Trophoblast cell (in vitro differentiated cells and primary cell): ENCODE measurements around the gene YWHAH.
A peak's percentile ranks its signal among the peaks of the same experiment; 100 is the strongest.

Source experiments
- DNase-seq, 2 donors: peaks; one replicate each; pipeline ENCODE4 v3.0.0-alpha.2; 2016
- H2AFZ ChIP-seq: 2 replicates; pipeline ENCODE4 v1.6.1; 2013; ENCODE audit warnings: low read length, moderate library complexity, mild to moderate bottlenecking; ENCODE audit not compliant: insufficient read depth, poor library complexity
- H2AK5ac ChIP-seq: 2 replicates; pipeline ENCODE4 v1.6.1; 2013; ENCODE audit warnings: mild to moderate bottlenecking, low read length
- H2BK120ac ChIP-seq: 2 replicates; pipeline ENCODE4 v1.6.1; 2013; ENCODE audit warnings: low read length, mild to moderate bottlenecking, moderate library complexity; ENCODE audit not compliant: insufficient read depth, poor library complexity
- H2BK12ac ChIP-seq: 2 replicates; pipeline ENCODE4 v1.6.1; 2013; ENCODE audit warnings: mild to moderate bottlenecking, low read length, moderate library complexity
- H2BK5ac ChIP-seq: 2 replicates; pipeline ENCODE4 v1.6.1; 2013; ENCODE audit warnings: low read length, low read depth, moderate library complexity, mild to moderate bottlenecking; ENCODE audit not compliant: poor library complexity
- H3K14ac ChIP-seq: 2 replicates; pipeline ENCODE4 v1.6.1; 2013; ENCODE audit warnings: mild to moderate bottlenecking, low read length
- H3K18ac ChIP-seq: 2 replicates; pipeline ENCODE4 v1.6.1; 2013; ENCODE audit warnings: mild to moderate bottlenecking, low read length
- H3K23ac ChIP-seq: 2 replicates; pipeline ENCODE4 v1.6.1; 2013; ENCODE audit warnings: low read length
- H3K27ac ChIP-seq: 2 replicates; pipeline ENCODE4 v1.5.1; 2013; ENCODE audit warnings: low read depth, mild to moderate bottlenecking, inconsistent platforms, low read length, moderate library complexity
- H3K27me3 ChIP-seq: 2 replicates; pipeline ENCODE4 v1.6.1; 2013; ENCODE audit warnings: inconsistent platforms, mild to moderate bottlenecking, low read length, moderate library complexity; ENCODE audit not compliant: insufficient read depth
- H3K36me3 ChIP-seq, 2 experiments: 1 replicate in 1 of 2; 2 replicates in 1 of 2; pipeline ENCODE4 v1.6.1; 2013; ENCODE audit warnings: low read length in 2 of 2, mild to moderate bottlenecking in 2 of 2, moderate library complexity in 1 of 2; ENCODE audit not compliant: insufficient read depth in 2 of 2, control insufficient read depth in 1 of 2
- H3K4ac ChIP-seq: 2 replicates; pipeline ENCODE4 v1.6.1; 2013; ENCODE audit warnings: low read depth, mild to moderate bottlenecking, low read length, moderate library complexity
- H3K4me1 ChIP-seq, 2 experiments: 1 replicate in 1 of 2; 2 replicates in 1 of 2; pipeline ENCODE4 v1.6.1; 2013; ENCODE audit warnings: low read length in 2 of 2, mild to moderate bottlenecking in 2 of 2, moderate library complexity in 1 of 2; ENCODE audit not compliant: insufficient read depth in 2 of 2, control insufficient read depth in 1 of 2
- H3K4me2 ChIP-seq: 2 replicates; pipeline ENCODE4 v1.6.1; 2013; ENCODE audit warnings: inconsistent platforms, mild to moderate bottlenecking, low read length, moderate library complexity
- H3K4me3 ChIP-seq: 2 replicates; pipeline ENCODE4 v1.5.1; 2013; ENCODE audit warnings: mild to moderate bottlenecking, low read depth, low read length, inconsistent platforms
- H3K79me1 ChIP-seq: one replicate; pipeline ENCODE4 v1.6.1; 2013; ENCODE audit warnings: low read length
- H3K79me2 ChIP-seq: 2 replicates; pipeline ENCODE4 v1.6.1; 2013; ENCODE audit warnings: low read length, mild to moderate bottlenecking; ENCODE audit not compliant: control insufficient read depth, insufficient read depth, poor library complexity
- H3K9ac ChIP-seq: 2 replicates; pipeline ENCODE4 v1.6.1; 2013; ENCODE audit warnings: mild to moderate bottlenecking, low read length
- H3K9me3 ChIP-seq: 2 replicates; pipeline ENCODE4 v1.6.1; 2013; ENCODE audit warnings: low read depth, mild to moderate bottlenecking, control low read depth, inconsistent platforms, low read length; ENCODE audit not compliant: insufficient read depth
- H4K12ac ChIP-seq: 2 replicates; pipeline ENCODE4 v1.6.1; 2013; ENCODE audit warnings: low read depth, mild to moderate bottlenecking, low read length, moderate library complexity
- H4K8ac ChIP-seq: 2 replicates; pipeline ENCODE4 v1.6.1; 2013; ENCODE audit warnings: low read depth, mild to moderate bottlenecking, low read length, moderate library complexity
- H4K91ac ChIP-seq: one replicate; pipeline ENCODE4 v1.6.1; 2013; ENCODE audit warnings: low read depth, mild to moderate bottlenecking, low read length, moderate library complexity
- WGBS: extraction: QIAGEN DNeasy Blood & Tissue Kit; methylation state at CpG from one replicate; pipeline ENCODE4 v1.1.7; 2013; ENCODE audit warnings: missing lambda C conversion rate; ENCODE audit not compliant: insufficient read length, insufficient coverage; ENCODE audit errors: extremely low coverage; 5-methylcytosine and 5-hydroxymethylcytosine counted together

YWHAH gene

GRCh38 chr22:31933816-31934482, 10.4 kb upstream of the YWHAH start:
- no peak overlapping the region for H4K8ac ChIP-seq
- H3K23ac ChIP-seq: no peak overlapping the region
- WGBS: no CpG with 5 or more reads among the region's 17 CpGs

GRCh38 chr22:31935961-31936635, 8.2 kb upstream of the YWHAH start:
- H2AK5ac ChIP-seq: no peak overlapping the region
- H2AFZ ChIP-seq: no peak overlapping the region
- H3K9me3 ChIP-seq: no peaks in the 10 kb centered on the region
- H3K18ac ChIP-seq: no peak overlapping the region
- H3K36me3 ChIP-seq: no peaks in the 10 kb centered on the region
- no peaks in the 10 kb centered on the region for H3K79me2 ChIP-seq
- H2BK5ac ChIP-seq: no peak overlapping the region
- no peak overlapping the region for H2BK12ac ChIP-seq
- H3K14ac ChIP-seq: no peak overlapping the region
- WGBS: no CpG with 5 or more reads among the region's 4 CpGs
- H3K4me2 ChIP-seq: no peak overlapping the region
- H4K91ac ChIP-seq: no peak overlapping the region
- no peaks in the 10 kb centered on the region for H3K27me3 ChIP-seq
- H3K4me3 ChIP-seq: no peak overlapping the region
- no peak overlapping the region for H2BK120ac ChIP-seq
- no peak overlapping the region for H3K4ac ChIP-seq
- H3K79me1 ChIP-seq: no peaks in the 10 kb centered on the region
- H3K4me1 ChIP-seq: peaks cover 8 to 9% of the 10 kb centered on the region in 2 experiments
- no peak overlapping the region for H3K23ac ChIP-seq
- no peak overlapping the region for H3K9ac ChIP-seq
- H4K12ac ChIP-seq: no peak overlapping the region
- no peak overlapping the region for H3K27ac ChIP-seq
- H4K8ac ChIP-seq: no peak overlapping the region
- peak; percentile 80 to 86 for DNase-seq

More at GRCh38 chr22:31933816-31934482, 10.4 kb upstream of the YWHAH start:
- Histone ChIP-seq H3K4ac (no peak overlapping the region), H3K18ac (no peak overlapping the region), H3K9ac (no peak overlapping the region), H2AK5ac (no peak overlapping the region), H3K14ac (no peak overlapping the region), H2BK12ac (no peak overlapping the region), H4K91ac (no peak overlapping the region), H3K9me3 (no peaks in the 10 kb centered on the region), H2BK5ac (no peak overlapping the region), H2BK120ac (no peak overlapping the region), H3K4me3 (no peak overlapping the region), H3K4me2 (no peak overlapping the region), H3K27me3 (no peaks in the 10 kb centered on the region), H3K79me1 (no peaks in the 10 kb centered on the region), H4K12ac (no peak overlapping the region), H3K4me1 (peaks cover 8 to 9% of the 10 kb centered on the region in 2 experiments), H3K79me2 (no peaks in the 10 kb centered on the region), H3K27ac (no peak overlapping the region), H2AFZ (no peak overlapping the region), H3K36me3 (no peaks in the 10 kb centered on the region)
- DNase-seq: peak in 1 of 2 donors; percentile 19

GRCh38 chr22:31937341-31937740, 7.0 kb upstream of the YWHAH start:
- H3K79me1 ChIP-seq: no peaks in the 10 kb centered on the region
- H3K4me2 ChIP-seq: no peak overlapping the region
- H3K4ac ChIP-seq: no peak overlapping the region
- no peak overlapping the region for H3K4me3 ChIP-seq
- no CpG with 5 or more reads among the region's 3 CpGs for WGBS
- H4K91ac ChIP-seq: no peak overlapping the region
- H3K27me3 ChIP-seq: no peaks in the 10 kb centered on the region
- no peak overlapping the region for H3K14ac ChIP-seq
- H2AK5ac ChIP-seq: no peak overlapping the region
- H2AFZ ChIP-seq: no peak overlapping the region
- peaks cover 8 to 9% of the 10 kb centered on the region in 2 experiments for H3K4me1 ChIP-seq
- H3K18ac ChIP-seq: no peak overlapping the region
- H3K23ac ChIP-seq: no peak overlapping the region
- no peak overlapping the region for H2BK12ac ChIP-seq
- H3K9ac ChIP-seq: no peak overlapping the region
- H4K12ac ChIP-seq: no peak overlapping the region
- H3K9me3 ChIP-seq: no peaks in the 10 kb centered on the region
- H2BK5ac ChIP-seq: no peak overlapping the region
- H3K27ac ChIP-seq: no peak overlapping the region
- no peaks in the 10 kb centered on the region for H3K36me3 ChIP-seq
- no peak overlapping the region for H4K8ac ChIP-seq
- no peaks in the 10 kb centered on the region for H3K79me2 ChIP-seq
- no peak for DNase-seq
- H2BK120ac ChIP-seq: no peak overlapping the region

- no peak overlapping the region for H2AK5ac ChIP-seq
- H3K36me3 ChIP-seq: no peaks in the 10 kb centered on the region
- peak overlapping the region; percentile 33 for H3K23ac ChIP-seq
- H2BK5ac ChIP-seq: no peak overlapping the region
- WGBS: no CpG with 5 or more reads among the region's 8 CpGs
- H4K91ac ChIP-seq: no peak overlapping the region
- no peak overlapping the region for H2AFZ ChIP-seq
- H2BK120ac ChIP-seq: no peak overlapping the region
- H3K4me1 ChIP-seq: peaks cover 8 to 9% of the 10 kb centered on the region in 2 experiments
- no peaks in the 10 kb centered on the region for H3K9me3 ChIP-seq
- no peak overlapping the region for H2BK12ac ChIP-seq
- H4K12ac ChIP-seq: no peak overlapping the region
- no peak overlapping the region for H3K4ac ChIP-seq
- H3K4me2 ChIP-seq: no peak overlapping the region
- H3K9ac ChIP-seq: no peak overlapping the region
- DNase-seq: no peak
- H4K8ac ChIP-seq: no peak overlapping the region
- H3K79me2 ChIP-seq: no peaks in the 10 kb centered on the region
- no peaks in the 10 kb centered on the region for H3K27me3 ChIP-seq
- no peaks in the 10 kb centered on the region for H3K79me1 ChIP-seq
- H3K14ac ChIP-seq: no peak overlapping the region
- no peak overlapping the region for H3K27ac ChIP-seq
- no peak overlapping the region for H3K18ac ChIP-seq
- no peak overlapping the region for H3K4me3 ChIP-seq
These were observed 6.0 kb upstream of the YWHAH start for GRCh38 chr22:31938296-31938695.
